AG04449 (cell line): Measurements from ENCODE around the gene VSIR.

Source experiments
- CTCF ChIA-PET: fragments of 350-600 bp; formaldehyde crosslinking; extraction: SDS; loops from one replicate; lab custom pipeline; 2021; ENCODE audit warnings: antibody characterized with exemption; lab: Yijun Ruan, JAX
- POLR2A ChIA-PET: fragments of 400-600, 350-600 bp; formaldehyde crosslinking; extraction: SDS; loops from one replicate; lab custom pipeline; 2020; ENCODE audit warnings: antibody characterized with exemption, inconsistent platforms; lab: Yijun Ruan, JAX
- DNase-seq: peaks from one replicate; pipeline ENCODE4 v3.0.0-alpha.2; 2010; ENCODE audit warnings: low read depth, low spot score
- H3K4me3 ChIP-seq: 2 replicates; pipeline ENCODE4 v1.5.1; 2011; ENCODE audit warnings: low read depth, mild to moderate bottlenecking, control low read depth, low read length
- CTCF ChIP-seq: IDR thresholded peaks from one replicate; pipeline ENCODE4 v1.5.1; 2011; ENCODE audit warnings: mild to moderate bottlenecking, moderate library complexity, low read length, control low read depth, inconsistent platforms; ENCODE audit not compliant: insufficient read depth; ENCODE audit errors: missing control alignments

Gene VSIR

GRCh38 chr10:71809628-71810027 is 36.3 kb upstream of the VSIR start:
- POLR2A ChIA-PET: no interaction called here
- TF ChIP-seq CTCF: no peak
- H3K4me3 ChIP-seq: no peak overlapping the region
- DNase-seq: no peak
- CTCF ChIA-PET: no interaction called here

- DNase-seq: no peak
- POLR2A ChIA-PET: no interaction called here
- no peak overlapping the region for H3K4me3 ChIP-seq
- TF ChIP-seq CTCF: no peak
- CTCF ChIA-PET: interaction anchor here (1.0 to 1.2 kb wide), 2 partner anchors 488 to 492 kb away, joined by 3 to 4 read pairs; no protein-coding TSS in a partner anchor
Measured at GRCh38 chr10:71807557-71808510, 34.5 kb upstream of the VSIR start.

GRCh38 chr10:71806704-71807556 is 33.6 kb upstream of the VSIR start:
- CTCF ChIA-PET: interaction anchor here (0.7 to 1.2 kb wide), 6 partner anchors 34 to 491 kb away, joined by 3 to 5 read pairs (median 3); partner anchors contain the start of gene VSIR

GRCh38 chr10:71805776-71806703 is 32.7 kb upstream of the VSIR start:
- no peak overlapping the region for H3K4me3 ChIP-seq
- DNase-seq: no peak
- CTCF ChIA-PET: interaction anchor here (0.7 to 2.3 kb wide), 8 partner anchors 33 to 491 kb away, joined by 3 to 9 read pairs (median 3); partner anchors contain the start of gene VSIR
- POLR2A ChIA-PET: no interaction called here
- TF ChIP-seq CTCF: no peak

More at GRCh38 chr10:71806704-71807556, 33.6 kb upstream of the VSIR start:
- POLR2A ChIA-PET: no interaction called here
- DNase-seq: no peak
- TF ChIP-seq CTCF: no peak
- no peak overlapping the region for H3K4me3 ChIP-seq

- POLR2A ChIA-PET: no interaction called here
- no peak for DNase-seq
- no peak overlapping the region for H3K4me3 ChIP-seq
- no peak for TF ChIP-seq CTCF
- CTCF ChIA-PET: interaction anchor here (1.8 to 2.3 kb wide), 2 partner anchors 9 to 107 kb away, joined by 9 read pairs; no protein-coding TSS in a partner anchor
Measured at GRCh38 chr10:71804077-71804476, 30.8 kb upstream of the VSIR start.
